HG03135 (cell line): Measurements from ENCODE around the gene ZDHHC11.
"Not testable (repeated sequence)": the region's sequence is repeated elsewhere in the genome, so short reads cannot be mapped to it uniquely, and the experiment has no call there.

Experiments
- ATAC-seq: cut with Tn5 transposase; IDR thresholded peaks from one replicate; pipeline ENCODE4 v1.9.1; 2021; ENCODE audit warnings: mild to moderate bottlenecking, moderate library complexity; ENCODE audit not compliant: unreplicated experiment

The ZDHHC11 gene

DNA sequence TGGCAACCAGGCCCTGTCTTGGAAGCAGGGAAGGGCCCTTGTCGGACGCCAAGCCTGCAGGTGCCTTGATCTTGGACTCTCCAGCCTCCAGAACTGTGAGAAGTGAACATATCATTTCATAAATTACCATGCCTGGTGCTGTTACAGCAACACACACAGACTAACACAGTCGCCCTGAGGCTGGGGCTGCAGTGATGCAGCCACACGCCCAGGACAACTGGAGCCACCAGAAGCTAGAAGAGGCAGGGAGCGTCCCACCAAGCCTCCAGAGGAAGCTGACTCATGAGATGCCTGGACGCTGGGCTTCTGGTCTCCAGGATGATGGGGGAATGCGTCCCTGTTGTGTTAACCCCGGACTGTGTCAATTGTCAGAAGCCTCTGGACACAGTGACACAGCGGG, 71.8 kb downstream of the ZDHHC11 start:
- ATAC-seq, result not testable (repeated sequence)

DNA sequence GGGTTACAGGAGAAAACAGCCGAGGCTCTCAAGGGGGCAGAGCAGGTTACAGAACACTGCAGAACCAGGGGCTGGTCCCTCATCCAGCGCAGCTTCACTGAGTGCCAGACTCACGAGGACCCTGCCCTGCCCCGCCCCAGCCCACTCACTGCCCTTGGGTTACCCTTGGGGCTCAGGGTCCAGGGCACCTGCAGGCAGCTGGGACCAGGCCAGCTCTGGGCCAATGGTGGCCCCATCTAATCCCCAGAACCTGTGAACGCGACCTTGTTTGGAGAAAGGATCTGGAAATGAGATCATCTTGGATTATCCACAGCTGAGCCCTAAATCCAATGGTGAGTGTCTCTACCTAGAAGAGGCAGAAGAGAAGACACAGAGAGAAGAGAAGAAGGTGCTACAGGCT, 72.4 kb downstream of the ZDHHC11 start:
- not testable (repeated sequence) for ATAC-seq

DNA sequence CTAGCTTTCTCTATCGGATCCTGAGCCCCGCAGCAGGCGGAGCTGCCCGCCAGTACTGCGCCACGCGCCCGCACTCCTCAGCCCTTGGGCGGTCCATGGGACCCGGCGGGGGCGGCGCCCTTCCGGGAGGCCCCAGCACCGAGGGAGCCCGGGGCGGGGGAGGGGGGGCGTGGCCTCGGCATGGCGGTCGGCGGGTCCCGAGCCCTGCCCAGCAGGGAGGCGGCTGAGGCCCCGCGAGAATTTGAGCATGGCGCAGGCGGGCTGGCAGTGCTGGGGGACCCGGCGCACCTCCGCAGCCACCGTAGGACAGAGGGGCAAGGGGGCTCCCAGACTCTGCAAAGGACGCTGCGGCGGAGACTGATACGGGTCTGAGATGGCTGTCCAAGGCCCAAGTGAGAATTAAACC, 73.0 kb downstream of the ZDHHC11 start:
- no peak for ATAC-seq

DNA sequence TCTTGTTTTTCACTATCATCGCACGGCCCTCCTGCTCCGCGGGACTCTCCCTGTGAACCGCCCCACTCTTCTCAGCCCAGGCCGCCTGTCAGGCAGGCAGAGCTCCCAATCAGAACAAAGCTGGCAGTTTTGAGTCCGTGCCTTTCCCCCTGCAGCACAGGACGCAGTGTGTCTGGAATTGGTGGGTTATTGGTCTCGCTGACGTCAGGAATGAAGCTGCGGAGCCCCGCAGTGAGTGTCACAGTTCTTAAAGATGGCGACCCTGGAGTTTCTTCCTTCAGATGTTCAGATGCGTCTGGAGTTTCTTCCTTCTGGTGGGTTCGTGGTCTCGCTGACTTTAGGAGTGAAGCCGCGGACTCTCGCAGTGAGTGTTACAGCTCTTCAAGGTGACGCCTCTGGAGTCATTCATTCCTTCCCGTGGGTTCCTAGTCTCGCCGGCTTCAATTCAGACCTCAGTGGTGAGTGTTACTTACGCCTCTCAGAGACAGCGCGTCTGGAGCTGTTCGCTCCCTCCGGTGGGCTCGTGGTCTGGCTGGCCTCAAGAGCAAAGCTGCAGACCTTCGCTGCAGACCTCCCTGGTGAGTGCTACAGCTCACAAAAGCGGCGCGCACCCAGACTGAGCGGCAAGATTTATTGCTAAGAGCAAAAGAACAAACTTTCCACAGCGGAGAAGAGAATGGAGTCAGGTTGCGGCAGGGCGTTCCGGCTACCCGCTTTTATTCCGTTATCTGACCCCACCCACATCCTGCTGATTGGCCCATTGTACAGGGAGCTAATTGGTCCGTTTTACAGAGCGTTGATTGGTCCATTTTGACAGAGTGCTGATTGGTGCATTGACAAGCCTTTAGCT, 73.7 kb downstream of the ZDHHC11 start:
- ATAC-seq, result no peak

DNA sequence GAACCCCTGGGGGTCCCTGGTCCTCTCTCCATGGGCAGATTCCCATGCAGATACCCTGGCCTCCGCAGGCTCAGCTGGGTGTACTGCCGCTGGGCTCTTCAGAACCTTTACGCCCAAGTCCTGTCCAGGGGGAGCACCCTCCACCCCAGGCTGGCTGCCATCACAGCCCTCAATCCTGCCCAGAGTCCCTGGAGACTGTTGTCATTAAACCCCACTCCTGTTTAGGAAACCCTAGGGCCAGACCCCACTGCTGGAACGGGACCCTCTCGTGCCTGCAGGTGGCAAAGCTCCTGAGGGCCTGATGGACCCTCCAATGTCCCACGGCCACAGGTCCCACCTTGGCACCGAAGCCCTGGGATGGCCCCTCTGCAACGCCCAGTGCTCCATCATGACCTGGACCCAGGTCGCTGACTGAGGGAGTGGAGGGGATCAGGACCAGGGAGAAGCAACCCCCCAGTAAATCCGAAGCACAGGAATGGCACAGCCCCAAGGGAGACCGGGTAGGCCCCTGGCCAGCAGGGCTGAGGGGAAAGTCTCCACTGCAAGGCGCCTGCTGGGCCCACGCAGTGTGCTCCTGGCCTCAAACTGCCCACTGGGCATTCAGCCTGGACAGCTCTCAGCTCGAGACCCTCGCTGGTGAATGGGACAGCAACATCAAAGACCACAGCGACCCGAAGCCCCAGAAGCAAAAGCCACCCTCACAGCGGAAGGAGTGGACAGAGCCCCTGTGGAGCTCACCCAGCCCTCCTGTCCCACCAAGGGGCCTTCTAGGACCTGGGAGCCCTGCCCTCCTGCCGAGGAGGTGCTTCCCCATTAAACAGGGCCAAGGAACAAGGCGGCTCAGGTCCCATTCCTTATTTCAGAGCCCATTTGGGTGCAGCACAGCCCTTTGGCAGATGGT, 74.6 kb downstream of the ZDHHC11 start:
- ATAC-seq, result no peak

DNA sequence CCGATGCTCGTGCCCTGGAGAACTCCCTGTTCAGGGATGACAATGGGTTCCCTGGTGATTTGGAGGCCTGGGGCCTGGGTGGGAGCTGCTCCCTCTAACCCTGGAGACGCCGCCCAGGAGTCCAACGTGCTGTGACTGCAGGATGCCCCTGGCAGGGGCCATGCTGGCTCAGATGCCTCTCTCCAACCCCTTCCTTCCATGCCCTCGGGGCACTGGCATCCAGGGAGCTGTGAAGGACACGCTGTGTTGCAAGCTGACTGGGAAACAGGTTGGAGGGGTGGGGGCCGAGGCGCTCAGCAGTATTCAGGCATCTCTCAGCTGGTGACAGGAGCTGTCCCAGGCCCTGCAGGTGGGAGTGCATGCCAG, 75.2 kb downstream of the ZDHHC11 start:
- ATAC-seq, result not testable (repeated sequence)

DNA sequence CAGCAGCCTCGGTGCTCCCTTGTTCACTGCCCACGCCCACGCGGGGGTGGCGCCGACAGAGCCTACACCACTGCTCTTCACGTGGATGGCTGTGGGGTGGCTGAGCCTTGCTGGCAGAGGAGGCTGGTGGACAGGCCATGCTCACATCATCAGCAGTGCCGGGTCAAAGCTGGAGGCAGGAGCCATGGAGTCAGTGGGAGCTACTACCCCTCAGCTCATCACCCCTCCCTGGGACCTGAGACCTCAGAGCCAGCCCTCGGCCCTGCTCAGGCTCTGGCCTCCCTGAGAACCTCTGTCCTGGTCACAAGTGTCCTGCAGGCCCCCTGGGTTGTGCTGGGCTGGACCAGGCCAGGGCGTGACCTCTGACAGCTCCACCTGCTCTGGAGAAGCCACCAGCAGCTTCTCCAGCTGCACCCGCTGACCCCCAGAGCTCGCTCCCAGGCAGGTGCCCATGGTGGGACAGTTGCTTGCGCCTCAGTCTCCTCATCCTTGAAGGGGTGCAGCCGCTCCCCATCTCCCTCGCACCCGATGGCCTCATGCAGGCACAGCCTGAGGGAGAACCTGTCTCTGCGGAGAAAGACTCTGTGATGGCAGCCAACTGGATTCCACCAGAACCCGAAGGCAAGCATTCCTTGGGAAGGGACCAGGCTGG, 75.8 kb downstream of the ZDHHC11 start:
- ATAC-seq, result not testable (repeated sequence)

DNA sequence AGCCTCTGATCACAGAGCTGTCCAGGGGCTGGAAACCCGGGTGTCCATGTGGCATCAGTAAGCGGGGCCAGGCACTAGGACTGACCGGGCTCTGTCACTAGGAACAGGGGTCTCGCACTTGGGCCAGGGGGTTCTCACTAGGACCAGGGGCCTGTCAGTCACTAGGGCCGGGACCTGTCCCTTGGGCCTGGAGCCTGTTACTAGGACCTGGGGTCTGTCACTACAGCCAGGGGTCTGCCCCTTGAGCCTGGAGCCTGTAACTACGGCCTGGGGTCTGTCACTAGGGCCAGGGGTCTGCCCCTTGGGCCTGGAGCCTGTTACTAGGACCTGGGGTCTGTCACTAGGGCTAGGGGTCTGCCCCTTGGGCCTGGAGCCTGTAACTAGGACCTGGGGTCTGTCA, 76.5 kb downstream of the ZDHHC11 start:
- ATAC-seq, result not testable (repeated sequence)

DNA sequence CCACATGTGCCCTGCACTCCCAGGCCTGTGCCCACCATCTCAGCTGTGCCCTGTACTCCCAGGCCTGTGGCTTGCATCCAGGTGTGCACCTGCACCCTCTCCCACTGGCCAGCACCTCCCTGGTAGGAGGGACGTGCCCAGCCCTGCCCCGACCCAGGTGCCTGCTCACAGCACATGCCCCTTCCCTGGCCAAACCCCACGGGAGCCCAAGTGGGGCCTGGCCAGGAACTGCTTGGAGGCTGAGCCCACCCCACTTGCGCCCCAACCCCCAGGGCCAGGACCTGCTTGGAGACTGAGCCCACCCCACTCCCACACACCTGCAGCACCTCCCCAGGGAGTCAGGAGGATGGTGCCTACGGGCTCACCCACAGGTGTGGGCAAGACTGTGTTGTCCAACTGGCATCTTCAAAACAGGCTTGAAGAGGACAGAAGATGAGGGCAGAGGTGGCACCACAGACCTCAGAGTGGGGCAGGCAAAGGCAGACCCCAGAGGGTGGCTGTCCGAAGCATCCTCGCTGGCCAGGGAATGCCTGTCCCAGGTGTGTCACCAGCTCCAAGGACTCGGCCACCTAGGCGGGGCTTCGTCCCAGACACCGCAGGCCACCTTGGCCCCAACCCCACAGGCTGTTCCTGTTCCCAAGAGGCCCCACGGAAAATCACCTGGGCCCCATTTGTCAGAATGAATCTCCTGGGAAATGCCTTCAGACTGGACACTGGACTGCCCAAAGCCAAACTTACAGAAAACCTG, 77.1 kb downstream of the ZDHHC11 start:
- no peak for ATAC-seq

DNA sequence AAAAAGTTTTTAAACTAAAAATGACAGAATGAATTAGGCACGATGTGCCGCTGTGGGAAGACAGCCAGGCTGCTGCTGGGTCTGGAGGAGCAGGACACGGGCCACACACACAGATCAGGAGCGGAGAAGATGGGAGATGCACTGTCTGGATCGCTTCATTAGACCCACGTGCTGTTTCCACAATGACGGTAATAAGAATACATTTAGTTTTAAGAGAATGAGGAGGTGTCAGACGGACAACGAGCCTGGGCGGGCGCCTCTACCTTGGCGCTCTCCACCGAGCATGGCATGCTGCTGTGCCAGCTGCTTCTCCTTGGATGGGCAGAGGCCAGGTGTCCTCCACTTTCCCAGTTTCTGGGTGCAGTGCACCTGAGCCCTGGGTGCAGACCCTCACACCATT, 77.9 kb downstream of the ZDHHC11 start:
- ATAC-seq, result not testable (repeated sequence)

DNA sequence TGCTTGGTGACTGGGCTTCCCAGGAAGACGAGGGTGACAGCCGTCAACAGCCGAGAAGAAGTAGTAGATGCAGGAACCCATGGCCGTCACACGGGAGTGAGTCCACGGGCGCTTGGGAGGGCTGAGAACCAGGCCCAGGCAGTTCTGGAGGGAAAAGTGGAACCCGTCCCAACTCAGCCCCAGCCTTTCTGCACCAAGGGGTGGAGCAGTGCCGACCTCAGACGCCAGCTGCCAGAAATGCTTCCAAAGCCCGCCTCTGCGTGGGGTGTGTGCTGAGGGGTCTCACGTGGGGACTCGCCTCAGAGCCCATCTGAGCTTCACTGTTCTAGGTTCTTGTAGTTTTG, 78.3 kb downstream of the ZDHHC11 start:
- ATAC-seq, result not testable (repeated sequence)

DNA sequence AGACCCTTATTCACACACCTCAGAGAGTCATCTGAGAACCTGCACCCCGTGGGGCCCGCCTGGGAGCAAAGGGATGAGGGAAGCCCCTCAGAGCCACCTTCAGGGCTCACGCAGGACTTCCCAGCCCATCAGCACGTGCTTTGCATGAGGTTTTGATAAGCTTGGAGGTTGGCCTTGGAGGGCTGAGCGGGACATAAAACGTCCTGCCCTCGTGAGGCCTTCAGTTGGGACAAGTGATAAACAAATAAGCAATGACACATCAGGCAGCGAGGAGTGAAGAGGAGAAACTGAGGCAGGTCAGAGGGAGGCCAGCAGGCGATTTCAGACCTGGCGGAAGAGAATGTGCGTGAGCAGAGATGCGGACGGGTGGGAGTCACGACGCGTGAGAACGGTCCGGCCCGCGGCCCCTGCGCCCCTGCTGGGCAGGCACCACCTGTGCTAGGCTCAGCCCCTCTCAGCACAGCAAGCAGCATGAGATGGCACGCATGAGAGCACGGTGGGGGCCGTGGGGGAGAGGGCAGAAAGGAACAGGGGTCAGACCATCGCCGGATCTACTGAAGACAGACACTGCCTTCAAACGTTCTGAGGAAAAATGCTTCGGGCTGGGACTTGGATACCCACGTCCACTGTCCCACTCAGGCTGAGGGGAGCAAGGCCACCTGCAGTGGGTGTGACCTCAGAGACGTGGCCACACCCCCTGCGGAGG, 78.8 kb downstream of the ZDHHC11 start:
- ATAC-seq, result not testable (repeated sequence)

DNA sequence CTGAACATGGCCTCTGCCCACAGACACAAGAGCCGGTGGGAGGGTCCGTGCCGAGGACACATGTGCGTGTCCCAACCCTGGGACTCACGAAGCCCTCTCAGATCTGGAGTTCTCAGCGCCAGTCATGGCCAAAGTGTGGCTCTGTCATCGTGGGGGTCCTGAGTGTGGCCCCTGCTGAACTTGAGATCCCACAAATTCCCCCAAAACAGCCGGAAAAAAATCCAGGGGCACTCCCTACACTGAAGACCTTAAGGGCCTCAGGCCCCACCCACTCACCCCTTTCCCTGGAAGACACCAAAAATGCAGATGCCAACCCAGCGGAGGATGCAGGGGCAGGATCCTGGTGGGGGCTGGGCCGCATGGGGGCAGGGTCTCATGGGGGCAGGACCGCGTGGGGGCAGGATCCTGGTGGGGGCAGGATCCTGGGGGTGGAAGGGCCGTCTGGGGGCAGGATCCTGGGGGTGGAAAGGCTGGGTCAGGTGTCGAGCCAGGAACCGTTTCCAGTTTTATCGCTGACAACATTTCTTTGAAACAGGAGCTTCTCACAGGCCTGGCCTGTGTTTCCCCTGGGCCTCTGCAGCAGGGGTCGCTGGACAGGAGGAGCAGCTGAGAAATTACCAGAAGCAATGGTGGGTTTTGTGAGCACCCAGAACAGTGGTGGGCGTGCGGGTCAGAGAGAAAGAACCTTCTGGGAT, 79.6 kb downstream of the ZDHHC11 start:
- ATAC-seq, result not testable (repeated sequence)

DNA sequence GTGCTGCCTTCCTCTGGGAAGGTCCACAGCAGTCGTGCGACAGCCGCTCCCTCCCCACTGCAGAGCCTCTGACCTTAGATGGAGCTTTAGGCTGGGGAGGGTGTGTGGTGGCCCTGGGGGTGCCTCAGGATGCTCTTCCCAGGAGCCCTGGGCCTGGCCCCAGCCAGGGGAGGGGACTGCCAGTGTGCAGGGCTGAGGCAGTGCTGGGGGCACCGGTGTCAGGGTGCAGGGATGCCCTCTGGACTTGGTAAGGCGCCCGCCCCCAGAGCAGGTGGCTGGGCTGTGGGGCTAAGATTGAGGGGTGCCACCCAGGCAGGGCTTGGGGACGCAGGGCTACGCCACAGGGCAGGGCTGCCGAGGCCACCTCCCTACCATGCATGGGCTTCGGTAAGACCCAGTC, 80.2 kb downstream of the ZDHHC11 start:
- not testable (repeated sequence) for ATAC-seq

DNA sequence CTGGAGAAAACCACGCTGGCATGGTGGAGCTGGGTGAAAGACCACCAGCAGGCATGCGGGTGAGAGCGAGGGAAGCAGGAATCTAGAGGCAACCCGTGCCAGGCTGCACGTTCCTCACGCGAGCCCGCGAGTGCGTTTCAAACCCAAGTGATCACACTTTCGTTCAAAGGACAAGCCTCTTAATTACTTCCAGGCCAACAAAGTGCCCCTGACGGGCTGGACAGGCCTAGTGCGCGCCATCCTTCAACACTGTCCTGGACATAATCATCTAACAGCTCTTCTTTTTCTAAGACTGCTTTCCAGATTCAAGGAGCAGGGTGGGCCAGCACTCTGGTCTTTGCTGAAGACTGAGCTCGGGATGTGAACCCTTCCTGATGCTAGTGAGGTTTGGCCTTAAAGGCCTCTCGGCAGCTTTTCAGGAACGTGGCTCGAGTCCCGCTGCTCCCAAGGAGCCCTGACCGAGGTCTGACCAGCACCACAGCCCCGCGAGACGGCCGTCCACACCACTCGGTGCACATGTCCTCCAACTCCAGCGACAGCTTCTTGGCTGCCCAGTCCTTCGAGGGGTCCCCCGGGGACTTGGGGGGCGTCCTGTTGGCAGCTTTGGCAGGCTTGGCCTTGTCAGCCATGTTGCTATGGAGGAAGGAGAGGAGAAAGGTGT, 81.2 kb downstream of the ZDHHC11 start:
- not testable (repeated sequence) for ATAC-seq

DNA sequence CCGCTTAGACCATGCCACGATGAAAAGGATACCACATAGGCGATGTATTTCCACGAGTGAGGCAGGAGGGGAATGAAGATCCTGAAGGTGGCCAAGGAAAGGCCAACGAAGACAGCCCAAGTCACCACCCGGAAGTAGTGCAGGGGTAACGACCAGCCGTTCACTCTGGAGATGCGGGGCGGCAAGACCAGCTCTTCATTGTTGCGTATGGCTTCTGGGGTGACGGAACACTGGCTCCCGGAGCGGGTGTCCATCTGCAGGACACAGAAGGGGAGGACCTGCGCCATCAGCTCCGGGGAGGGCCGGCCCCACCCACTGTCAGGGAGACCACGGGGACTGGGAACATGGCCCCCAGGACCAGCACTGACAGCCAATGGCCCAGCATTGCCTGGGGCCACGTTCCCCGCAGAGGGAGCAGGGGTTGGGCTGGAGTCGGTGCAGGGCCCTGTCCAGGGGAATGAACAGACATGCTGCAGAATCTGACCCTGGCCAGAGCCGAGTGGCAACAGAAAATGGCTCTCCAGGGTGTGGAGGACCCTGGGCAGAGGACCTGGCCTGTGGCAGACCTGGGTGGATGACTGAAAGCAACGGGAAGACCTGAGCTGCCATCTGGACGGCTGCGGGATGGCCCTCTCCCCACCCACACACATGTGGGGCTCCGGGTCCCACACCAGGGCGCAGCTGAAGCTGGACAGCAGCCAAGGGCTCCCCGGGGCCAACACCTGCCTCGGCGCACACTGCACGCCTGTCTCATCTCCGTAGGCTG, 83.9 kb downstream of the ZDHHC11 start:
- no peak for ATAC-seq

DNA sequence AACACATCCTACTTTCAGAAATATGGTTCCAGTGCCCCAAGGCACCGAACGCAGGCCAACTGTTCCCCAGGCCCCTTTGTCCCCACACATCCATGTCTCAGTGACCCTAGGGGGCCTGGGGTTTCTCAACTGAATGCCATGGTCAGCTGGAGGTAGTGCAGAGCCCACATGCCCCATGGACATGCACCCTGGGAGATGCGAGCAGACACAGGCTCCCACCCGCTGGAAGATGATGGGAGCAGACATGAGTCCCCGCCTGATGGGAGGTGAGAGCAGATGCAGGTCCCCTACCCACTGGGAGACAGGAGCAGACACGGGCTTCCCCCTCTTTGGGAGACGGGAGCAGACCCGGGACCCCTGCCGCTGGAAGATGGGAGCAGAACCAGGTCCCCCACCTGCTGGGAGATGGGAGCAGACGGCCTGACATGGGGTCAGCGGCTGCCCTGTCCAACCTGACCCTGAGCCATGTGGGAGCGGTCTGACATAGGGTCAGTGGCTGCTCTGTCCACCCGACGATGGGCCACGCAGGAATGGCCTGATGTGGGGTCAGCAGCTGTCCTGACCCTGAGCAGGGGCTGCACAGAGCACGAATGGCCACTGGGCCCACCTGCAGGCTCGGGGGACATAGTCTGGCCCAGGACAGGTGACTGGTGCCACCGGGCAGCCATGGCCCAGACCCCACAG, 84.7 kb downstream of the ZDHHC11 start:
- ATAC-seq, result no peak
